Dedifferentiated amniotic fluid mesenchymal stem cell (primary cell): Measurements from ENCODE around the gene COA3.
A peak's percentile ranks its signal among the peaks of the same experiment; 100 is the strongest.
"Not testable (repeated sequence)": the region's sequence is repeated elsewhere in the genome, so short reads cannot be mapped to it uniquely, and the experiment has no call there.

ENCODE experiments used
- DNase-seq: peaks from one replicate; pipeline ENCODE4 v3.0.0-alpha.2; 2016; ENCODE audit errors: extremely low spot score

Gene COA3

GRCh38 chr17:42781639-42782165 lies 16.8 kb downstream of the COA3 start:
- DNase-seq = no peak

GRCh38 chr17:42780851-42781638 lies 17.5 kb downstream of the COA3 start:
- DNase-seq = no peak

- no peak for DNase-seq
These were observed 18.3 kb downstream of the COA3 start, which contains the start of gene WNK4 for GRCh38 chr17:42779936-42780850. WNK4 (plus strand) TSS chr17:42780610; CDS start chr17:42780699, 89 bp downstream.

GRCh38 chr17:42779304-42779935 lies 19.1 kb downstream of the COA3 start:
- no peak for DNase-seq

- DNase-seq = no peak
These were observed 19.9 kb downstream of the COA3 start for GRCh38 chr17:42778570-42778969.

GRCh38 chr17:42775534-42776098 lies 22.9 kb downstream of the COA3 start:
- DNase-seq = no peak

- no peak for DNase-seq
These were observed 24.3 kb downstream of the COA3 start for GRCh38 chr17:42774066-42774745.

GRCh38 chr17:42773290-42774035 lies 25.0 kb downstream of the COA3 start, which contains the start of gene VPS25:
VPS25 (plus strand) TSS chr17:42773449; CDS start chr17:42773476, 27 bp downstream.
- DNase-seq = peak; percentile 73

GRCh38 chr17:42772945-42773289 lies 25.6 kb downstream of the COA3 start:
- DNase-seq = no peak

GRCh38 chr17:42769964-42770363 lies 28.5 kb downstream of the COA3 start:
- not testable (repeated sequence) for DNase-seq

- DNase-seq = not testable (repeated sequence)
These were observed 30.5 kb downstream of the COA3 start for GRCh38 chr17:42768006-42768405.

GRCh38 chr17:42767512-42767911 lies 31.0 kb downstream of the COA3 start:
- no peak for DNase-seq

GRCh38 chr17:42766124-42766523 lies 32.4 kb downstream of the COA3 start:
- no peak for DNase-seq

GRCh38 chr17:42761638-42762037 lies 36.9 kb downstream of the COA3 start:
- no peak for DNase-seq

- DNase-seq = no peak
These were observed 37.6 kb downstream of the COA3 start, which contains the start of gene RAMP2 for GRCh38 chr17:42760652-42761581. RAMP2 (plus strand) TSS chr17:42761227; CDS start chr17:42761262, 35 bp downstream.

- no peak for DNase-seq
These were observed 38.4 kb downstream of the COA3 start for GRCh38 chr17:42759982-42760651.

GRCh38 chr17:42754782-42755181 lies 43.7 kb downstream of the COA3 start:
- DNase-seq = no peak

- DNase-seq = no peak
These were observed 46.9 kb downstream of the COA3 start for GRCh38 chr17:42751628-42752027.
